HG02943 (cell line): ENCODE data around the gene FCHSD2.
"Not testable (repeated sequence)": the region's sequence is repeated elsewhere in the genome, so short reads cannot be mapped to it uniquely, and the experiment has no call there.

Experiments
- ATAC-seq: cut with Tn5 transposase; IDR thresholded peaks from one replicate; pipeline ENCODE4 v1.9.1; 2021; ENCODE audit warnings: mild to moderate bottlenecking, low read depth, moderate library complexity; ENCODE audit not compliant: unreplicated experiment

Gene FCHSD2

DNA sequence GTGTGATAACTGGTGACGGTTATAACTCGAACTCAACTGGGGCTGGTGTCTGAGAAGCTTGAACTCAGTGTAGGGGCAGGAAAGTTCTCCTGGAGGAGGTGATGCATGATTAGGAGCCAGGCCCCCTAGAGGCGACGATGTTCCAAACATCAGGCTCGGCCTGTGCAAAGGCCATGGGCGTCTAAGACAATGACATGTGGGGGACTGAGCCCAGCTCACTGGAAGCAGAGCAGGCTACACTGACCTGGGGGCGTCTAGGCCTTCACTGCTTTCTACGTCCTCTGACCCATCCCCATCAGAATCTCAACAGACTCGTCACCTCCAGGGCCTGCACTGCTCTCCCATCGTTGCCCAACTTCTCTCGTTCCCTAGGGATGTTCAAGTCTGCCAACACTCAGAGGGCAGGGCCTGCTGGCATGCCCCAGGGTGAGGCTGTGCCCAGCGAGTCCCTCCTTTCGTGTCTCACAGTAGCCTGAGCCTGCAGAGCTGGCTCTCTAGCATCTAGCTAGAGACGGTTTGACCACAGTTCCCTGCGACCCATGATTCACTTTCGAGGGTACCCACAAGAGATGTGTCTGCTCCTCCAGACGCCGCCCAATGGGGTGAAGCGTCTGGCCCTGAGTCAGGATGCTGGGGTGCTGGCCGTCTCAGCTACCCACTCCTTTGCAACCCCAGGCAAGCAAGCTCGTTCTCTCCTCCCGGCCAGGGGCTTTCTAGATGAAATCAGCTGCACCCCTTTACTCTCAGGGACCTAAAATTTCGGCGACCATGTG, 329.0 kb downstream of the FCHSD2 start:
- ATAC-seq, result no peak

DNA sequence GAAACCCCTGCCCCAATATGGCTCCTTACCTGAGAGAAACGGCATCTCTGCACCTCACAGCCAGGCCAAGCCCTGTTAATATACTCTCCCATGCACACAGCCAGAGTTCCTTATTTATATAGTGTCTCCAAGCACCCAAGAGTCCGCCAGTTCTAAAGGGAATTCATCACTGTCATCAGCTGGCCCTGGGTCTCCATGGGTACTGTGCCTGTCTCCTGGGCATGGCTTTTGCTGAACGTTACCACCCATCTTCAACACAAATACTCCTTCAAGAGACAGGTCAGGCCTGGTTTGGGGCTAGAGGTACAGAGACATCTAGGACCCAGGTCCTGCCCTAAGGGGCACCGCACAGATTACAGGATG, 329.5 kb downstream of the FCHSD2 start:
- ATAC-seq, result no peak

DNA sequence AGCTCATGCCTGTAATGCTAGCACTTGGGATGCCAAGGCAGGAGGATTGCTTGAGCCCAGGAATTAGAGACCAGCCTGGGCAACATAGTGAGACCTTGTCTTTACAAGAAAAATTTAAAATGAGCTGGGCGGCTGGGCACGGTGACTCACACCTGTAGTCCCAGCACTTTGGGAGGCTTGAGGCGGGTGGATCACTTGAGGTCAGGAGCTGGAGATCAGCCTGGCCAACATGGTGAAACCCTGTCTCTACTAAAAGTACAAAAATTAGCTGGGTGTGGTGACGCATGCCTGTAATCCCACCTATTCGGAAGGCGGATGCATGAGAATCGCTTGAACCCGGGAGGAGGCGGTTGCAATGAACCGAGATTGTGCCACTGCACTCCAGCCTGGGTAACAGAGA, 330.4 kb downstream of the FCHSD2 start:
- not testable (repeated sequence) for ATAC-seq

DNA sequence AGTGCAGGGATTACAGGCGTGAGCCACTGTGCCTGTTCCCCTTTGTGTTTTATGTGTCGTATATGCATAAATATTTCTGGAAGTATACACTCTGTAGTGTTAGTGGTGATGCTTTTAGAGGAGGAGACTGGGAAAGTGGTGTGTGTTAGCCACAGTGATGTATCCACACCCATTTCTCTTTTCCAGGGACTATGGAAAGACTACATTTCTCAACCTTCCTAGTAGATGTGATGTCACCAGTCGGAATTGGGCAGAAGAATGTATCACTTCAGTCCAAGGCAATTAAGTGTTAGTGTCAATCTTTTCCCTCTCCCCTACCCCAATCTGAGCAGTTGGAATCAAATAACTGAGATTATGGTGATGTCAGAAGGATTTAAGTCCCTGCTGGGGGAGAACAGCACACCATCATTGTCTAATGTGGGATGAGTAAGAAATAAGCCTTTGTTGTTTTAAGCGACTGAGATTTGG, 333.8 kb downstream of the FCHSD2 start:
- no peak for ATAC-seq

DNA sequence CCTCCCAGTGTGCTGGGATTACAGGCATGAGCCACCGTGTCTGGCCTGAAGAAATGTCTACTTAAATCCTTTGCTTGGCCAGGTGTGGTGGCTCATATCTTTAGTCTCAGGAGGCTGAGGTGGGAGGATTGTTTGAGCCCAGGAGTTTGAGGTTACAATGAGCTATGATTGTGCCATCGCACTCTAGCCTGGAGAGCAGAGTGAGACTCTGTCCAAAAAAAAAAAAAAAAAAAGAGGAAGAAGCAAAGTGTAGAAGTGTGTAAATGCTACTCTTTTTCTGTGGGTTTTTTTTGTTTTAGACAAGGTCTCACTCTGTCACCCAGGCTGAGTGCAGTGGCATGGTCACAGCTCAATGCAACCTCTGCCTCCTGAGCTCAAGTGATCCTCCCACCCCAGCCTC, 334.3 kb downstream of the FCHSD2 start:
- ATAC-seq, result no peak

DNA sequence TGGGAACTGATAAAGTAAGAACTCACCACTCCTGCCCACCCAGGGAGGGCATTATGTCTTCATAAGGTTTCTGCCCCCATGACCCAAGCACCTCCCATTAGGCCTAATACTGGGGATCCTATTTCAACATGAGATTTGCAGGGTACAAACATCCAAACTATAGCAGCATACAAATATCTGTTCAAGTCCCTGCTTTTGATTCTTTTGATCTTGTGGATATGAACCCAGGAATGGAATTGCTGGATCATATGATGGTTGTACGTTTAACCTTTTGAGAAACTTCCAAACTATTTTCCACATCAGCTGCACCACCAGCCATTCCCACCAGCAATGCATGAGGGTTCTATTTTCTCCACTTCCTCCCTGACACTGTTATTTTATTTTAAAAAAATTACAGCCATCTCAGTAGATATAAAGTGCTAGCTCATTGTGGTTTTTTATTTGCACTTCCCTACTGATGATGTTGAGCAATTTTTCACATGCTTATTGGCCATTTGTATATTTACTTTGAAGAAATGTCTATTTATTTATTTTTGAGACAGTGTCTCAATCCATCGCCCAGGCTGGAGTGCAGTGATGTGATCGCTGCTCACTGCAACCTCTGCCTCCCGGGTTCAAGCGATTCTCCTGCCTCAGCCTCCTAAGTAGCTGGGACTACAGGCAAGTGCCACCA, 335.0 kb downstream of the FCHSD2 start:
- ATAC-seq, result no peak

DNA sequence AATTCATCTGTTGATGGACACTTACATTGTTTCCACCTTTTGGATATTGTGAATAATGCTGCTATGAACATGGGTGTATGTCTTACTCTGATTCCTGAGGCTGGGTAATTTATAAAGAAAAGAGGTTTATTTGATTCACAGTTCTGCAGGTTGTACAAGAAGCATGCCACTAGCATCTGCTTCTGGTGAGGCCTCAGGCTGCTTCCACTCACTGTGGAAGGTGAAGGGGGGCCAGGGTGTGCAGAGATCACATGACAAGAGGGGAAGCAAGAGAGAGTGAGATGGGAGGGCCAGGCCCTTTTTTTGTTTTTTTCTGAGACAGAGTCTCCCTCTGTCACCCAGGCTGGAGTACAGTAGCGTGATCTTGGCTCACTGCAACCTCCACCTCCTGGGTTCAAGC, 335.7 kb downstream of the FCHSD2 start:
- ATAC-seq, result not testable (repeated sequence)

DNA sequence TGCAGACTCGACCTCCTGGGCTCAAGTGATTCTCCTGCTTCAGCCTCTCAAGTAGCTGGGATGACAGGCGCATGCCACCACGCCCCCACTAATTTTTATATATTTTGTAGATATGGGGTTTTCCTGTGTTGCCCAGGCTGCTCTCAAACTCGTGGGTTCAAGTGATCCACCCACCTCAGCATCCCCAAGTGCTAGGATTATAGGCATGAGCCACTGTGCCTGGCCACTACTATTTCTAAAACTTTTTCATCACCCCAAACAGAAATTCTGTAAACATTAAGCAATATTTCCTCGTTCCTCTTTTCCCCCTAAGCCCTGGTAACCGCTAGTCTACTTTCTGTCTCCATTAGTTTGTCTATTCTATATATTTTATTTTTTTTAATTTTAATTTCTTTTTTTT, 336.9 kb downstream of the FCHSD2 start:
- ATAC-seq, result no peak

DNA sequence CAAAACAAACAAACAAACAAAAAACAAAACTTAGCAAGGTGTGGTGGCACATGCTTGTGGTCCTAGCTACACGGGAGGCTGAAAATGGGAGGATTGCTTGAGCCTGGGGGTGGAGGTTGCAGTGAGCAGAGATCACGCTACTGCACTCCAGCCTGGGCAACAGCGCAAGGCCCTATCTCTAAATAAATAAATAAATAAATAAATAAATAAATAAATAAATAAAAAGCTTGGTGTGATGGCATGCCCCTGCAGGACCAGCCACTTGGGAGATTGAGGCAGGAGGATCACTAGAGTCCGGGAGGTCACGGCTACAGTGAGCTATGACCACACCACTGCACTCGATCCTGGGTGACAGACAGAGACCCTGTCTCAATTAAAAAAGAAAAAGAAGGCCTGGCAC, 339.3 kb downstream of the FCHSD2 start:
- no peak for ATAC-seq

DNA sequence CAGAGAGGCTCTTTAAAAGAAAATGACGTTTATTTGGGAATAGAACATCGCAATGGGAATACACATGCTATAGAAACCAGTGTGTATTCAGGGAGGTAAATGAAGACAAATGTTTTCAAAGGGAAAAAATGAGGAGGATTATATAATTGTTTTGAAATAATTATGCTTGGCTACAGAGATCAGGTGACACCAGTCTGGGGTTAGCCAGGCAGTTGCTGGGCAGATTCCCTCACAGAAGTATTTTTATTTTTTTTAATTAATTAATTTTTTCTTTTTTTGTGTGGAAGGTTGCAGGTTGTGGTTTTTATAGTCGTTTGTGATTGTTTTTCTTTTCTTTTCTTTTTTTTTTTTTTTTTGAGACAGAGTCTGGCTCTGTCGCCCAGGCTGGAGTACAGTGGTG, 342.7 kb downstream of the FCHSD2 start:
- no peak for ATAC-seq

DNA sequence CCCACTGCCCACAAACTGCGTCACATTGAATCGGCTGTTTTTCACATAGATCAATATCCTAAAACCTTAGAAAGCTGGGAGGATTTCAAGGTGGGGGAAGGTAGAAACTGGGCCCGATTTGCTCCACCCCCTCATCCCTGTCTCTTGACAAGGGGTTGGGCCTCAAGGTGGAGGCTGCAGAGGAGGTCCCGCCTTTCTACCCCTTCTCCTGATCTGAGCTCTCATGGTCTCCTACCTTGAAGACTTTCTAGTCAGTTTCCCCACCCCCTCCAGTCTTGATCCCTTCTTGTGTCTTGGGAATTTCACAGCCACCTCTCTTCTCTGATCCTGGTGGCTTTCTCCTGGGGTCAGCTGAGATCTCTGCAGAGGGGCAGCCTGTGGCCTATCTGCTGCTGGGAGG, 343.8 kb downstream of the FCHSD2 start:
- ATAC-seq, result no peak

DNA sequence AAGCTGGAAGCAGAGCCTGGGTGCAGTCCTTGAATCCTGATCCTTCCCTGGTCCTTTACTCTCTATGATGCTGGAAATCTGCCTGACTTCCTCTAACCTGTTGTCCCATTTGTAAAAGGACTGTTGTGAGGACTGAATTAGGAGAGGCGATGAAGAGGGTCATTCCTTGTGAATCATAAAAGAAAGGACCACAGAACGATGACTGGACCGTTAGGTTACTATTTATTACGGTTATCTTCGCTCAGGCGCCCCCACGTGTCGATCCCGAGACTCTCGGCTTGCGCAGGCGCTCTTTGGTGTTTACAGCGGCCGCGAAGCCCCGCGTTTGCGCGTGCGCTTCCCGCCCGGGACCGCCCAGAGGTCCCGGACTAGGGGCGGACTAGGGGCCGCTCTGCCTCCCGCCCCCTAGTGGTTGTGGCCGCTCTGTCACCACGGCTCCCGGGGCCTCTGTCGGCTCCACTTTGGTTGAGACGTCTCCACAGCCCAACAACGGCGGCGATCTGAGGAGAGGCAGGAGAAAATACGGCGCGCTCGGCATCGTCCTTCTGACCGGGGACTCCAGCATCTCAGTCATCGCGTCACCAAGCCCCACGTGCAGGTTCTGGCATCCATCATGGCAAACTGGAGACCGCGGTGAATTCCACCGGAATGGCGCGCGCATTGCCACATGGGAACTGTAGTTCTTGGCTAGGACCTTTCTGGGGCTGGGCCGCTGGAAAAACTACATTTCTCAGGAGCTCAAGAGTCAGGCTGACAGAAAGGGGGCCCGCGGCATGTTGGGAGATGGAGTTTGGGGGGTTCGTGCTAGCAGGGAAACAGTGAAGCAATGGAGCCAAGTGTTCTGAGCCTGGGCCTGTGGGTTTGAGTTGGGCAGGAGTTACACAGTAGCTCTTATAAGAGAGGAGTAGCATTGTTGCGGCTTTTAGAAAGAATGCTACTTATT, 348.4 kb downstream of the FCHSD2 start, which contains the start of gene STARD10:
Gene STARD10, minus strand, starts transcription at position 623 of the 943 bp plus-strand sequence. CDS start 12,866 bp downstream, outside the sequence.
- peak; percentile 85 for ATAC-seq

DNA sequence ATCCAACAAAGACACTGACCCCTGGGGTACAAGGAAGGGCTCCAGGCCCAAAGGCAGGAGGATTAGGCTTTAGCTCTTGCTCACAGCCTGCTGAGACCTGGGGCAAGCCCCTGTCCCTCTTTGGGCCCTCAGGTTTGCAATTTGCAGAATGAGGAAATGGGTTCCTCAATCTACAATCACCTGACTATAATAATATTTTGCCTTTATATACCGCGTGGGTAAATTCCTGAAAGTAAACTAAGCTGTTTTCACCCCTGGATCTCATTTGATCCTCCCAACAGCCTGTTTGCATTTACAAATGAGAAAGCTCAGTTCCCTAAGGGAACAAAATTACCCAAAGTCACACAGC, 349.1 kb downstream of the FCHSD2 start:
- ATAC-seq, result no peak

DNA sequence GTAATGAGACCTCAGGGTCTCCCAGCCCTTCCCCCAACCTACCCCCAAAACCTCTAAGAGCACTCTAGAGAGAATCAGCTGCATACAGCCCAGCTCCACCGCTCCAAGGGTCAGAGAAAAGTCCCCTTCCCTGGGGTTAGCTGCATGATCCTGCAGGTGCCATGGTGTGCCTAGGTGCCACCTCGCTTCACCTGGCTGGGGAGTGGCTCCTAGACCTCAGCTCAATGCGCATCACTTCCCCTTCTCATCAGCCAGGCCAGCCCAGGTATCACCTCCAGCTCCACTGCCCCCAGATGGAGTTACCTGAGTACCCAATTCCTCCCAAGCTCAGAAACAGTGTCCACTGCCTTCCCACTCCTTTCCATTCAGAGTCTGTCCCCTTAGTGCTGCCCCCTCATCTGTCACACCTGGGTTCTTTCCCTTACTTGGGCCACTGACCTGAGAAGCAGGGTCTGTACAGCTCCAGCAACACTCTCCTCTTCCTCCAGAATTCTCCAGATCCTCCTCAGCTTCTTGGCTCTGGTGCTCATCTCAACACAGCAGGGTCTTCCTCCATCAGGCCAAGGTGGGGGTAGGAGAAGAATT, 349.6 kb downstream of the FCHSD2 start:
- ATAC-seq, result no peak

DNA sequence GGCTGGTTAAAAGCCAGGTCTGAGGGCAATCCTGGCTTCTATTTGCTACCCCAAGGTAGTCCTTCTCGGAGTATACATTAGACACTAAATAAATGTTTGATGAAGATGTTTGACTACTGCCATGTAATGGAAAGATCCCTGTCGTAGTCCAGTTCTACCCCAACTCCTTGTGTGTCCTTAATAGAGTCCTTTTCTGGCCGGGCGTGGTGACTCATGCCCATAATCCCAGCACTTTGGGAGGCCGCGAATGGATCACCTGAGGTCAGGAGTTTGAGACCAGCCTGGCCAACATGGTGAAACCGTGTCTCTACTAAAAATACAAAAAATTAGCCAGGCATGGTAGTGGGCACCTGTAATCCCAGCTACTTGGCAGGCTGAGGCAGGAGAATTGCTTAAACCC, 350.9 kb downstream of the FCHSD2 start:
- ATAC-seq, result not testable (repeated sequence)

DNA sequence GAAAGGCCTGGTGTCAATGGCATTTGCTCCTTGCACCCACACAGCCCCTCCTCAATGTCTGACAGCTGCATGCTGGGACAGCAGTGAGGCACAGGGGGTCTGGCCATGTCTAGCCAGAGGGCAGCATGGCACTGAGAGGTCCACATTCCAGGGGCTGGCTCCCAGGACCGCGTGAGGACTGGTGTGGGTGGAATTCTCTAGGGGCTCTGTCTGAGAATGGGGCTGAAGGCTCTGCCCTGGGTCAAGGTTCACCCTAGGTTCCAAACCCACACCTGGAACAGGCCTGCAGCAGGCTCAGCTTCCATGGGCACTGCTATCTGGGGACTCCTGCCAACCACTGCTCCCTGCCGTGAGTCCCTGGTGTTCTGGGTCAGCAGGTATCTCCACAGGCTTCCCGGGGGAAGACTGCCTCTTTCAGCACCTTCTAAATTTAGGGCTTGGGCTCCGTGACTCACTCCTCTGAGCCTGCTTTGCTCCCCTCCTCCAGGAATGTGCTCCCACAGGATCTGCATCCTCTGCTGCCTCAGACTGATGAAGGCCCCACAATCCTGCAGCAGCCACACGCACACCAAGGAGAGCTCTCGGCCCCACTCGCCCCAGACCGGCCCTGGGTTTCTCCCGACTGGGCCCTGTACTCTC, 352.5 kb downstream of the FCHSD2 start:
- no peak for ATAC-seq

DNA sequence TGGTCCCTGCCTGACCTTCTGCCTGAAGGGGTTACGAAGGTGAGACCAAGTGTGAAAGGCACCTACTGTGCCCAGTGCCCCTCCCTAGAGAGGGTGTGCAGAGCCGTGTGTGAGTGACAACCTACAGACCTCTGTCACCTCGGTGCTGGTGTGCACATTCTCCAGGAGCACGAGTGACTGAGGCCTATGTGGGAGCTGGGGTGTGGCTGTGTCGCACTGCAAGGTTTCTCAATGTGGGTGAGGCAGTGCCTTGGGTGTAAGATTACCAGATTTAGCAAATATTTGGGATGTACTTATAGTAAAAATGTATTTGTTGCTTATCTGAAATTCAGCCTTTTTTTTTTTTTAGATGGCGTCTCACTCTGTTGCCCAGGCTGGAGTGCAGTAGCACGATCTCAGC, 353.9 kb downstream of the FCHSD2 start:
- no peak for ATAC-seq

DNA sequence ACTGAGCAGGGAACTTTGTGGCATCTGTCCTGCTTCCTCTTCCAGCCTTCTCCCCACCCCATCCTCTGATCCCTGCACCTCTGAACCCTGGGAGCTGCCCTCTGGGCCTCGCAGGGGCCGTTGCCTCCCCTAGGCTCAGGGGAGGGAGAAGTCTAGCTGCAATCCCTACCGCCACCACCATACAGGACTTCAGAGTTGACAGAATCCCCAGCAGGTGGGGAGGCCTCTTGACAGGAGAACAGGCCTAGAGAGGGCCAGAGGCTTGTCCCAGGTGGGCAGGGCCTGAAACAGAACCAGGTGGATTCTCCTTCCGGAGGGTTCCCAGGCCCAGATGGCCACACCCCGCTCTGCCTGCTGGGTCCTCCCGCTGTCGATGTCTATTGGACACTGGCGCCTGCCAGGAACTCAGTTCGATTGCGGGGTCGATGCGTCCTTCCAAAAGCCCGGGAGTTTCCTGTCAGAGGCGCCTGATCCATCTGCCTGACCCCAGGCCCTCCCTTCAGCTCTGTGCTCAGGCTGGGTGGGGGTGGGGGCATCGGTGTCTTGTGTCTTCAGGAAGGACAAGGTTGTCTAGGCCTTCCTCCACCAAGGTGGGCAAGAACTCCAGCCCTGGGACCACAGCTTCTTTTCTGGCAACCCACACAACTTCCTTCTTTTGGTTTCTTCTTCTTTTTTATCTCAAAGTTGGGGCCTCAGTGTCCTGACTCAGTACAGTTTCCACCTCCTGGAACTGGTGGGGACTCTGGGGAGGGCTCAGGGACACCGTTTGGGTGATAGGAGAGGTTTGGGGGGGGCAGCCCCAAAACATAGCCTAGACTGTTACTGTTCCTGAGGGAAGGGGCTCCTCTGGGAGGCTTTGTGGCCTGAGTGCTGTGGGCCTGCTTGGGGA, 354.7 kb downstream of the FCHSD2 start:
- no peak for ATAC-seq
